GM21526 (cell line): ENCODE data around the gene RAD51B.

Source experiments
- ATAC-seq: cut with Tn5 transposase; IDR thresholded peaks from one replicate; pipeline ENCODE4 v1.9.1; 2021; ENCODE audit warnings: moderate library complexity; ENCODE audit not compliant: unreplicated experiment, low FRiP score

The RAD51B gene

DNA sequence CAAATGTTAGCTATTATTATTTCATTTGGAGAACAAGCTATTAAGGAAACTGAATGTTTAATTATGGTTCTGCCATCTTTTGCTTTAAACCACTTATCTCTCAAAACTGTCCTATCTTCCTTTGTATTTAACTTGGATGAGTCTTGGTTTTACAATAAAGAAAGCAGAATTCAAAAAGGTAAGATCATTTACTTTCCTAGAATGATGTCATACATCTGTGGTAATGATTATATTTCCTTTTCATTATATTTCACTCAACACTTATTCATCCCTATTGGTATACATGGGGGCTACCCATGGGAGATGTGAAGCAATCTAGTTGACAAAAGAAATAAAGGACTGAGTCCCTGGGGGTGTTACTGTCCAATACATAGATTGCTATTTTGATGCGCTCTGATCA, 516.6 kb downstream of the RAD51B start:
- ATAC-seq, result no peak

DNA sequence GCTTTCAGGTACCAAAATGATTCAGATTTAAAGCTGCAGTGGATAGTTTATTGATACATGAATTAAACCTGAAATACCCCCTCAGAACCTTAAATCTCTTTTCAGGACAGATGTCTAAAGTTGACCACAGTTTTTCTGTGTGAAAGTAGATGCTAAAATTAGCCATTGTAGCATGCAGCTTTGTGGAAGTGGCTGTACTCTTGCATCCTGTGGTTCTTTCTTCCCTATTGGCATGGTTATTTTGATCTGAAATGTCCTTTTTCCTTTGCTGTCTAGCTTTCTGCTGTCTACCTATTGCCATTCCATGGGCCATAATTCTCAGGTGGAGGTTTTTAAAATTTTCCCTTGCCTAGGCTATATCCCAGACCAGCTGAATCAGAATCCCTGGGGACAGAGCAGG, 517.7 kb downstream of the RAD51B start:
- ATAC-seq, result no peak

DNA sequence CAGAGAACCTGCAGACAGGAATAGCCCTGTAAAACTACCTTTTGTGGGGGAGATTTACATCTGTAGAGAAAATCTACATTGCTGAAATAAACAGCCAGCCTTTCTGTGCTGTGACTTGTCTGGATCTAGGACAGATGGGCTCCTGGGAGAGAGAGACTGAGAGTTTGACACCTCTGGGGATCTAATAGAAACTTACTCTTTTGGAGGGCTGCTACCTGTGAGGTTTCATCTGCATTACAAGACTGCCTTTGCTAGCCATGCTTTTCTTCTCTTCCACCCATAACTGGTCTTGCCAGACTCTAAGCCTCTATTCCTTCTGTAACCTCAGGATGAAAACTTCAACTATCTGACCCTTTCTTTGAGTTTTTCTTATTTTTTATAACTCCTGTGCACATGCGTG, 520.7 kb downstream of the RAD51B start:
- ATAC-seq, result no peak

DNA sequence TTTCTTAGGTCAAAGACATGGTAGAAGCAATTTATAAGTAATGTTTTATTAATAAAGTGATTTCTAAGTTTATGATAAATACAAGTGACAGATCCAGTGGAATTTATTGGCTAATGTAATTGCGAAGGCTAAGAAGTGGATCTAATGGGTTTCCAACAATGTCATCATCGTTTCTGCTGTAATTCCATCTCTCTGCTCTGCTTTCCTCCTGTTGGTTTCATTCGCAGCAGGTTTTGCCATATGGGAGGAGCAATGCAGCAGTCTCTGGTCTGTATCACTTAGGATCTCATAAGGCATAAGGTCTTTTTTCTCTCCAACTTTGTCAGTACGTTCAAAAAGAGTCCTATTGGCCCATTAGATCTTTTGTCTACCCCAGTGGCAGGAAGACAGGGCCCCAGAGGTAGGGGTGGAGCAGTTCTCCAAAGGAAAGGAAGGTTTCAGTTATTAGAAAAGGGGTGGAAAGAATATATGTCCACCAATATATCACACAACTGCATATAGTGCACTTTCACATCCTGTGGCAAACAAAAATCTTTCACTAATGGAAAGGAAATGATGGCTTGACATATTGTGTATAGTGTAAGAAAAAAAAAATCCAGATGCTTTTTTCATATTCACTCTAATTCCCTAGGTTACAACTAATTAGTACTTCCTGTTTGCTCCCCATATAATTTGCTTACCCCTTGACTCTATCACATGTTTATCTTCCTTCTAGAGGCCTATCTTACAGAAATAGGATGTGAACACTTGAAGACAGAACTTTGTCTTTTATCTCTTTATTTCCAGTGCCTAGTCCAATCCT, 522.0 kb downstream of the RAD51B start:
- ATAC-seq, result no peak

DNA sequence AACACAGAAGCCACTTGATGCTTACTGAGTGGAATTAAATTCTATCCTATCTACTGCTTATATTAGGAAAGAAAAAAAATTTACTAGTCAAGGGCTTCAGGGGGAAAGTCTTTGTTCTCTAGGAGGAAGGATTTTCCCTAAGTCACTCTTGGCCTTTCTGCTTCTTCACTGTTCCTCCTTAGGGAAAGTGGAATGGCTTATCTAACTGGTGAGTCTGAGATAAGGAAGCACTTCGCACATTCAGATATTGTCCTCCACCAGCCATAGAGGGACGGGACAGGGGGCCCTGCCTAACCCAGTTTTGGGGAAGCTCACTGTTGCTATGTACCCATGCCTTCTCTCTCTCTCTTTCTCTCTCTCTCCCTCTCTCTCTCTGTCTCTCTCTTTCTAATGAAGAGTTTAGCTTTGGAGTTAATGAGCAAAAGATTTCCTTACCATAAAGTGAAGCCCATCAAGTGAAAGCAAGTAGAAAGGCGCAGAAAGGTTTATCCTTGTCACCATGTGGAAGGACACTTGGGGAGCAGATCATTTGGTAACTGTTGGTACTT, 522.7 kb downstream of the RAD51B start:
- ATAC-seq, result no peak

DNA sequence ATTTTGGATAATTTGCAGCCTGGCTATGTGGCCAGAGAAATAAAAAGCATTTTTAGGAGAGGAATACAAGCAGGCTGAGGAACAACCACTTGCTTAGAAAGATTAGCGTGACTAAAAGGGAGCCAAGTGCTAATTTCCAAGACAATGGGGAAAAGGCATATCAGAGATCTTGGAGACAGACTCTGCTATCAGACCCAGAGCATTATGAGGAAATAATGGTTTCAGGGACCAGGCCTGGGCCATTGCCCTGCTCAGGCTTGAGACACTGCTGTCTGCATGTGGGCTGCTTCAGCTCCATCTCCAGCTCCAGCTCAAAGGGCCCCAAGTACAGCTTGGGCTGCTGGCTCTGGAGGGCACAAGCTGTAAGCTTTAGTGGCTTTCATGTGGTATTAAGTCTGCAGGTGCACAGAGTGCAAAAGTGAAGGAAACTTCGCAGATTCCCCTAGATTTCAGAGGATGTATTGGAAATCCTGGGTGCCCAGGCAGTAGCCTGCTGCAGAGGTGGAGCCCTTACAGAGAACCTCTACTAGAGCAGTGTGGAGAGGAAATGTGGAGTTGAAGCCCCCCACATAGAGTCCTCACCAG, 524.0 kb downstream of the RAD51B start:
- no peak for ATAC-seq

DNA sequence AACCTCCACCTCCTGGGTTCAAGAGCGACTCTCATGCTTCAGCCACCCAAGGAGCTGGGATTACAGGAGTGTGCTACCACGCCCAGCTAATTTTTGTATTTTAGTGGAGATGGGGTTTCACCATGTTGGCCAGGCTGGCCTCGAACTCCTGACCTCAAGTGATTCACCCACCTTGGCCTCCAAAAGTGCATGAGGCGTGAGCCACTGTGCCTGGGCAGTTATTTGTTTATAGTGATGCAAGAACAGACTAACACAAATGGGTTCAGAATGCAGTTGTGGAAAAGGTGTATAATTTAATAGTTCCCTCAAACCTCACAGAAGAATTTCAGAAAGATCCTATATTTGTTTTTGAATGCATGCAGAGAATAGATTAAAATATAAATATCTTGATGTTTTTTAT, 526.2 kb downstream of the RAD51B start:
- ATAC-seq, result no peak

DNA sequence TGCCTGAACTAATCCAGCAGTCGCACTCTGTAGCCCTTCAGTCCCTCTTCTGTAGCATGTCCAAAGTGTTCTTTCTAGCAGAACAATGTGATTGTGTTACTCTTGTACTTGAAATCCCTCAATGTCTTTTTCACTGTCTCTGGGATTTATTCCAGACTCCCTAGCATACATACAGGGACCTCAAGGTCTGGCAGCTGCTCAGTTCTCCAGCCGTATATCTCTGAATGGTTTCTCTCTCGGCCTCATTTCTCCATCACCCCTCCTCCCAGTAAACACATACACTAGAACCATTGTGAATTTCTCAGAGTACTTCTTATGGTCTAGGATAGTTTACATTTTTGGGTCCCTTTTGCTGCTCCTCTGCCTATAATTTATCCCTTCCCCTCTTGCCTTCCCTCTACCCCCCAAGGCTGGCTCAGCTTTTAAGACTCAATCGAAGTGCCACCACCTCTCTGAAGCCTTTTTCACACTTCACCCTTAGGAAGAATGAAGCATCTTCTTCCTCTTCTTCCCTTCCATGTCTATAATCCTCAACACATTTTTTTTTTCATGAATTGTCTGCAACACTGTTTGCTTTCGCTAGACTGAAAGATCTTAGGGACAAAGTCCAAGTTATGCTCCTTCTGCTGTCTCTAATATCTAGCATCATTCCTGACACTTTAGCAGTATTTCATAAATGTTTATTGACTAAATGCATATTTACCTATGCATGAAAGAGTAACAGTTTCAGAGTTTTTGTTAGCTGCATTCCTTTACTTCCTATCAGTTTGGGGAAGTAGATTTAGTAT, 527.2 kb downstream of the RAD51B start:
- no peak for ATAC-seq

DNA sequence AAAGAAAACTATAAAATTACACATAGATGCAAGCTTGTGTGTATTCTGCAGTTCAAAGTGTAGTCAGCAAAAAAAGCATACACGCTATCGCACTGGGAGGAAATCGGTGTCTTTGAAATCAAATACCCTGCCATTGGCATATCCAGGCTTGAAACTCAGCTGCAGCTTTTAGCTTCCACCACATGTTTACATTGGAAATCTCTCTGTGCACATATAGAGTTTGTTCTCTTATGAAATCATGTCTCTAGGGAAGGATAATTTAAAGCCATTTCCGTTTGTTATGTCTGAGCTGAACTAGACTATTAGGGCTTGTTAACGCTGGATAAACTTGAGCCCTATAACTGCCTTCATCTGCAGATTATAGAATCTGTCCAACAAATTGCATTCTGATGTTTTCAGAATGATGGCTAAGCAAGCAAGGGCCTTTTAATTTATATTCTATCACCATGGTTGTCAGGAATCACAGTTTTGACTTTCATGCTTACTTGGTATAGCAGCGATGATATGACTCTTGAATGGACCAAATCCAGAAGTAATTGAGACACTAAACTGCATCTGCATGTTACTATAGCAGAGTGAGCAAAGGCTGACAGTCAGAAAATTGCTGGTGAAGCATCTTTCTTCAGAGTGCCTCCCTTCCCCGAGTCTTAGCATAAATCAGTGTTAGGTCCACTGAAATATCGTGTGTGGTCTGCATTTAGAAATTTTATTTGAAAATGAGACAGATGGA, 530.5 kb downstream of the RAD51B start:
- no peak for ATAC-seq

DNA sequence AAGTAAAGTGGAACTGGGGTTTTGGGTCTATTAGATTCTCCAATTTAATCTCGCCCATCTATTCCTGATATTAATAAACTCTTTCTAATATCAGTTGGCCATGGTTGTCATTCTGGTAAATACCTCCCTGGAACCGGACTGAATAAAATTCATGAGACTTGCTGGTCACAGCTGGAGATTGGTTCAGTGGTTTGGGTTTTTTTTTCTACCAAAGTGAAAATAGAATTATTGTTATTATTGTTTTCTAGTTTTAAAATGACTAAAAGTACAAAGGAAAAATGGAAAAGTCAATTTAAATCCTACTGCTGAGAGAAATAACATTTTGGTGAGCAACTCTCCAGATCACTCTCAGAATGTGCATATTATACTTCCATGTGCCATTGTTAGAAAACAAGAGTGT, 535.8 kb downstream of the RAD51B start:
- ATAC-seq, result no peak

DNA sequence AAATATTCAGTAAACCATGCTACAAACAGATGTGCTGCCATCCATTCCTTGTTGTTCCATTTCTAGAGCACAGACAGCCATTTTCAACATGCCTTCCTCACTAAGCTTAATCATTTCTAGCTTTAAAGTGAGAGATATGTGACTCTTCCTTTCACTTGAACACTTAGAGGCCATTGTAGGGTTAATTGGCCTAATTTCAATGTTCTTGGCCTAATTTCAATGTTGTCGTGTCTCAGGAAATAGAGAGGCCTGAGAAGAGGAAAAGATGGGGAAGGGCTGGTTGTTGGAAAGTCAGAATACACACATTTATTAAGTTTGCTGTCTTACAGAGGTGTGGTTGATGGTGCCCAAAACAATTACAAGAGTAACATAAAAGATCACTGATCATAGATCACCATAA, 538.2 kb downstream of the RAD51B start:
- no peak for ATAC-seq

DNA sequence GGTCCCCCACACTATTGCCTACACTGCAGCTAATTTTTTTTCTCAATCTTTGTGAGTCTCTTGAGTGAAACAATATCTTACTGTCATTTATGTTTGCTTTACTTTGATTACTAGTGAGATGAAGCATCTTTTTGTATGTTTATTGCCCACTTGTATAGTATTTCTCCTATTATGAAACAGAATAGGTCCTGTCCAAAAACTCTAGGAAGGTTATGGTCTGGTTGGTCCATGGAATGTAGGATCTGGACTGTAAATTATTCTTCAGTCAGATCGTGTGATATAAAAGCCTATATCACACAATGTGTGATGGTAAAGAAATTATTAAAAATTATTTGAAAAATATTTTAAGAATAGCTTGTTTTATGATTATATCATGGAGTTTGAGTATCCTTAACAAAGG, 538.9 kb downstream of the RAD51B start:
- no peak for ATAC-seq

DNA sequence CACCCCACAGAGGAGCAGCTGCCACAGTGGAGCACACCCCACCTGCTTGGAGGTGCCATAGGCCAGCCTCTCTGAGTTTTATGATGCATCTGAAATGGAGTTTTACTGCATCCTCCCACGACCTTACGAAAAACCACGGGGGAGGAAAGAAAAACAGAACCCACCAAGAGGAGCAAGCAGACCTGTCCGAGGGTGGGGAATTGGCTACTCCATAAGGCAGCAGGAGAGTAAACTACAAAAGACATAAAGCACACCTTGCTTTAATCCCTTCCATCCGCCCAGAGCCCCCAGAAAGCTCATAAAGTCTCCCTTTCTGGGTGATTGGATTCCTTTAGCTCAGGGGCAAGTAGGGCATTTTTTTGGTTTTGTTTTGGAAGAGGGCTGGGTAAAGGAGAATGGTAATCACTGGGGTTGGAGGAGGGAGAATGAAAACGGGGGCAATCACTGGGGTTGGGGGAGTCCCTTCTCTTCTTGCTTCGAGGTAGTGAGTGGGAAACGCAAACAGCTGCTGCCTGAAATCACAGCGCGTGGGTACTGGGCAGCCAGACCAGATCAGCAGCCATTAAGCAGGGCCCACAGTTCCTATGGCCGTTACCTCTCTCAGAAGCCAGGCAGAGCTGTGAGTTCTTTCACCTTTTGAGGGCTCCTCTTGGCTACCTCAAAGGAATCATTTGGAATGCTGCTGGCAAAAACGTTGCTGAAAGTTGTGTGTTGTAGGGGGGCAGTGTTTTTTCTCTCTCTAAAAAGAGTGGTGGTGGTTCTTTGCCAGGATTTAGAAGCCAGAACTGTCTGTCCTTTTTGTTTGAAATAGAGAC, 539.6 kb downstream of the RAD51B start:
- no peak for ATAC-seq

DNA sequence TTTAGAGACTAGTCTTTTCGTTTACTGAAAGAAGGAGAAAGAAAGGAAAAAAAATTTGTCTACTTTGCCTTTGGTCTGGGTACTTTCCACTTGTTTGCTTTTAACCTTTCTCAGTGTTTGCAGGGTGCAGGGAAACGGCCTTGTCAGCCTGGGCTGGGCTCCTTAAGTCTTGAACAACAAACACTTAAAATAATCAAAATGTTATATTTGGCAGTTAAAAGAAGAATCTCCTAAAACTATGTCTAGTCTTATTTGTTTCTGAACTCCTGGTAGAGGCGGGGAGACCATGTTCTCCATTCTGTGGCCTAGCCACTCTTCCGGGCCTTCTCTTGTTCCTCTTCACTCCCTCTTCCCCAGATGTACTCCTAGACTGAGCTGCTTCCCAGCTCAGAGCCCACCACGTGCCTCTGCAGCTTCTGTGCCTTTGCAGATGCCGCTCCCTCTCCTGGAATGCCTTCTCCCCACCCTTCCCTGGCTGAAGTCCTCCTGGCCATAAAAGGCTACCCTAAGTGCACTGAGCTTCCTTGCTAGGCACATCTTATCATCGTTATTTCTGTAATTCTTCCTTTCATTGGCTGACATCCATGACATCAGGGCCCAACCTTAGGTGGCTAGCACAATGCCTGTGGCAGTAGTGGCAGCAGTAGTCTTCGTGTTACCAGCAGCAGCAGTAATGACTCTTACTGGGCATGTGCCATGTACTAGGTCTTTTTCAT, 540.4 kb downstream of the RAD51B start:
- ATAC-seq, result no peak

DNA sequence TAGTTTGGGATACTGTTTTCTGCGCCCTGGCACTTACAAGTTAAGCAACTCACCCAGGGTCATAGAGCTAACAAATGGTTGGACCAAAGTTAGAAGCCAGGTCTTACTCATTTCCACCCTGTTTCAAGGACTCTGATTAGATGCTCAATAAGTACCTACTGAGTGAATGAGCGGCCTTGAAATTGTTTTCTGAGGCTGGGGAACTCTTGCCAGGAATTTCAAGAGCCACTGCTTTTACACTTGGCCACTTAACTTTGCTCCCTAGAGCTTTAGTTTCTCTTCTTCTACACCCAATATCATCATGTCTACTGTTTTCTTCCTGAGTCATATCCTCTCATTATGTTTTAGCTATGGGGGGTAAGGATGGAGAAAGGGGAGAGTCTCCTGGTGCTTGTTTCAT, 541.7 kb downstream of the RAD51B start:
- no peak for ATAC-seq

DNA sequence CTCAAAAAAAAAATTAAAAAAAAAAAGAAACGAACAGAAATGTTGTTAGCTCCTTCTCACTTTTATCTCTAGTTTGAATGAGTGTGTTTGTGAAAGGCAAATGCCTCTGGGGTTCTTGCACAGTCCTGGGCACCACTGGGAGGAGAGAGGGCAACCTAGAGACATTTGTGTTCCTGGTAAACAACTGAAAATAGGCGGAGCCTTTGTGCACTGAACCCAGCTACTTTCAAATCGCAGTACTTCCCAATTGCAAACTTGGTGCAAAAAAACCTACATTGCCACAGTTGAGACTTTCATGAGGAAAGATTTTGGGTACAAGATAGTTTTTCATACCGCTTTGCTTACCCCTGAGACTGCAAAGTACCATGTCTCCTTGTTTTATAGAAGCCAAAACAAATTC, 543.3 kb downstream of the RAD51B start:
- ATAC-seq, result no peak

DNA sequence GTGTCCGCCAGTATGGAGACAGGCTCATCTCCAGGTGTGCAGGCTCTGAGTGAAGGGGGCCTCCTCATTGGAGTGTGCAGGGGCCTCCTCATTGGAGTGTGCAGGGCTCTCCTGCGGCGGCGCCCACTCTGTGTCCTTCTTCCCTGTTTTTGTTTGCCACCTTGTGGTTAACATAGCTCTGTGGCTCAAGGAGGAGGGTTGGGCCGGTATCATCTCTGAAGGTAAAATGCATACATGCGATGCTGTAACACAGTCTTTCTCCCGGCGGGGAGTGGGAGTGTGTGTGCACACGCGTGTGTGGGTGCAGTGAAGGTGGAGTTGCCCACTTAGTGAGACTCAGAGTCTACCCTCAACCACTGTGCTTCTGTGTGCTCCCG, 543.9 kb downstream of the RAD51B start:
- no peak for ATAC-seq

DNA sequence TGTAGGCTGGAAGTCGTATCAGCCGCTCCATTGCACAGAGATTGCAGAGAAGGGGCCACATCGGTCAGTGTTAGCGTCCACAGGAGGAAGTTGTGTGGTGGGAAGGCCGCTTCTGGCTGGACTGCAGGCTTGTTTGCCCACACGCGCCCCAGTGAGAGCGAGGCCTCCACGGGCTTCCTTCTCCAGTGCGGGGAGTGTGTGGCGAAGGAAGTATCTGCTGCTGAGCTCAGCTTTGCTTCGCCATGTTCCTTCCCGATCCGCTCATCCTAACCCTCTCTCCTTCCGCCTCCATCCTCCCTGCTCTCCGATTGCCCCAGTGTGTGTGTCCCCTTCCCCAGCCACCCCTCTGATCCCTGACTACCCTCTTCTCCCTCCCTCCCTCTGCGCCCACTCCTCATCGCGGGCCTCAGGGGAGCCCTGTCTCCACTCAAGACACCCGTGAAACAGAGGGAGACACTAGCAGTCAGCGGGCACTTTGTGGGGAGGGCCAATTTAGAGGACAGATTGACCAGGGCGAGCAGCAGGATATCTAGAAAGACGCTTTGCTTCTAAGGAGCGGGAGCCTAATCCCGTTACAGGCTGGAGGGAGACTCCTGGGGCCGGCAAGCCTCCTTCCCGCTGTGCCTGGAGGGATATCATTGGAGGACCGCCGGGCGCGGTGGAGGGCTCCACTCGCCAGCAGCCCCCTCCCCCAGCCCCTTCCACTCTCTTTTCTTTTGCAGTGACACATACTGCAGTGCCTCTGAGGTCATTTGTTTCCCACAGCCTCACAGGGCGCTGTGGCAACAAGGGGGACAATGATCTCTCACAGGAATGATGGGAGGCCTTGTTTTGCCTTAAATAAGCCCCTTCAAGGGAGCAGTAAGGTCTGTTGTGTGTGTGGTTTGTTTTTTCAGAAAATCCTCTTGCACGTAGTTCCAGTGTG, 544.5 kb downstream of the RAD51B start:
- no peak for ATAC-seq
